GM18517 (cell line): ENCODE results near the gene CTRL.
"Not testable (repeated sequence)": the region's sequence is repeated elsewhere in the genome, so short reads cannot be mapped to it uniquely, and the experiment has no call there.

Source experiments
- ATAC-seq: cut with Tn5 transposase; IDR thresholded peaks from one replicate; pipeline ENCODE4 v1.9.1; 2021; ENCODE audit warnings: mild to moderate bottlenecking, moderate library complexity; ENCODE audit not compliant: unreplicated experiment

The CTRL gene

GRCh38 chr16:67926181-67926750 lies 5.4 kb downstream of the CTRL start:
- ATAC-seq = no peak

- no peak for ATAC-seq
Observed at GRCh38 chr16:67924140-67924906, 7.3 kb downstream of the CTRL start.

GRCh38 chr16:67923414-67924116 lies 8.1 kb downstream of the CTRL start:
- ATAC-seq = no peak

GRCh38 chr16:67922740-67923139 lies 8.9 kb downstream of the CTRL start:
- ATAC-seq = no peak

GRCh38 chr16:67922221-67922620 lies 9.4 kb downstream of the CTRL start:
- ATAC-seq = no peak

- no peak for ATAC-seq
Observed at GRCh38 chr16:67919622-67920221, 11.9 kb downstream of the CTRL start.

GRCh38 chr16:67917852-67918236 lies 13.8 kb downstream of the CTRL start:
- ATAC-seq = no peak

- ATAC-seq = no peak
Observed at GRCh38 chr16:67917140-67917851, 14.4 kb downstream of the CTRL start.

GRCh38 chr16:67915831-67916723 lies 15.6 kb downstream of the CTRL start:
- no peak for ATAC-seq

GRCh38 chr16:67915496-67915769 lies 16.2 kb downstream of the CTRL start:
- not testable (repeated sequence) for ATAC-seq

- no peak for ATAC-seq
Observed at GRCh38 chr16:67914758-67915495, 16.7 kb downstream of the CTRL start.

- no peak for ATAC-seq
Observed at GRCh38 chr16:67910158-67910557, 21.5 kb downstream of the CTRL start.

- ATAC-seq = no peak
Observed at GRCh38 chr16:67909056-67909742, 22.5 kb downstream of the CTRL start.

- no peak for ATAC-seq
Observed at GRCh38 chr16:67907397-67908180, 24.1 kb downstream of the CTRL start.

- ATAC-seq = no peak
Observed at GRCh38 chr16:67902831-67903230, 28.8 kb downstream of the CTRL start.

- no peak for ATAC-seq
Observed at GRCh38 chr16:67901734-67902133, 29.9 kb downstream of the CTRL start.

- no peak for ATAC-seq
Observed at GRCh38 chr16:67897231-67897630, 34.4 kb downstream of the CTRL start.

GRCh38 chr16:67893743-67894399 lies 37.8 kb downstream of the CTRL start:
- ATAC-seq = no peak
